GM19452 (cell line): Measurements from ENCODE around the gene CELF5.
A peak's percentile ranks its signal among the peaks of the same experiment; 100 is the strongest.

ENCODE experiments used
- ATAC-seq: cut with Tn5 transposase; IDR thresholded peaks from one replicate; pipeline ENCODE4 v1.9.1; 2021; ENCODE audit not compliant: unreplicated experiment

CELF5 gene

GRCh38 chr19:3224346-3225168, at the start of gene CELF5:
CELF5 (plus strand) TSS chr19:3224661; CDS start chr19:3224740, 79 bp downstream.
- no peak for ATAC-seq

GRCh38 chr19:3175781-3176714, 48.4 kb upstream of the CELF5 start:
- no peak for ATAC-seq

GRCh38 chr19:3176715-3177501, 47.6 kb upstream of the CELF5 start:
- ATAC-seq: no peak

GRCh38 chr19:3178377-3178972, 46.0 kb upstream of the CELF5 start, which contains the start of gene S1PR4:
S1PR4 (plus strand) TSS chr19:3178769; CDS start chr19:3178793, 24 bp downstream.
- ATAC-seq: no peak

GRCh38 chr19:3178973-3179738, 45.3 kb upstream of the CELF5 start:
- no peak for ATAC-seq

- ATAC-seq: no peak
These were observed 44.6 kb upstream of the CELF5 start for GRCh38 chr19:3179739-3180293.

GRCh38 chr19:3183721-3184641, 40.5 kb upstream of the CELF5 start:
- no peak for ATAC-seq

- ATAC-seq: peak; percentile 24
These were observed 39.5 kb upstream of the CELF5 start for GRCh38 chr19:3184847-3185460.

GRCh38 chr19:3185461-3186159, 38.9 kb upstream of the CELF5 start, which contains the start of gene NCLN:
NCLN (plus strand) TSS chr19:3185930; CDS start chr19:3186031, 101 bp downstream.
- ATAC-seq: peak; percentile 81

GRCh38 chr19:3186160-3186688, 38.2 kb upstream of the CELF5 start:
- ATAC-seq: no peak

- ATAC-seq: no peak
These were observed 37.4 kb upstream of the CELF5 start for GRCh38 chr19:3186891-3187661.

- no peak for ATAC-seq
These were observed 36.6 kb upstream of the CELF5 start for GRCh38 chr19:3187662-3188511.

GRCh38 chr19:3188627-3189596, 35.5 kb upstream of the CELF5 start:
- no peak for ATAC-seq
